Muscle layer of colon (tissue), 2 donors: ENCODE measurements around the gene TM9SF4.

ENCODE experiments used
- H3K27ac ChIP-seq: one replicate; pipeline ENCODE4 v1.7.0; 2013; ENCODE audit warnings: low read depth, mild to moderate bottlenecking, low read length, moderate library complexity
- H3K27me3 ChIP-seq, 2 donors: one replicate each; pipeline ENCODE4 v1.7.0; 2013; ENCODE audit warnings: low read length in 2 of 2, mild to moderate bottlenecking in 2 of 2; ENCODE audit not compliant: insufficient read depth in 2 of 2, control insufficient read depth in 1 of 2
- H3K36me3 ChIP-seq: one replicate; pipeline ENCODE4 v1.7.0; 2013; ENCODE audit warnings: mild to moderate bottlenecking, low read length; ENCODE audit not compliant: insufficient read depth
- H3K4me1 ChIP-seq: one replicate; pipeline ENCODE4 v1.7.0; 2013; ENCODE audit warnings: mild to moderate bottlenecking, low read length; ENCODE audit not compliant: insufficient read depth
- H3K4me3 ChIP-seq, 2 donors: one replicate each; pipeline ENCODE4 v1.7.0; 2013; ENCODE audit warnings: low read length in 2 of 2, low read depth in 1 of 2, mild to moderate bottlenecking in 1 of 2, moderate library complexity in 1 of 2
- H3K9ac ChIP-seq: one replicate; pipeline ENCODE4 v1.7.0; 2013; ENCODE audit warnings: low read length
- H3K9me3 ChIP-seq: one replicate; pipeline ENCODE4 v1.7.0; 2013; ENCODE audit warnings: mild to moderate bottlenecking, low read length
- donor health status: abdominal sarcoma.
- donor health status: Adenocarcinoma of cecum.

The TM9SF4 gene

GRCh38 chr20:32216179-32217142, 106.9 kb downstream of the TM9SF4 start:
- Histone ChIP-seq H3K9ac (no peak overlapping the region), H3K36me3 (peaks cover 36% of the 10 kb centered on the region)

More at GRCh38 chr20:32216179-32217142, 106.9 kb downstream of the TM9SF4 start:
- Histone ChIP-seq H3K9me3 (no peaks in the 10 kb centered on the region), H3K27me3 (no peaks in the 10 kb centered on the region), H3K4me3 (no peak overlapping the region), H3K27ac (no peak overlapping the region), H3K4me1 (no peaks in the 10 kb centered on the region)
